Upper lobe of left lung (tissue), 6 donors: ENCODE data around the gene PBX4. TPM values are rescaled to one million over a fixed set of nuclear protein-coding genes. Genes with fewer than 3 reads are reported as not detected.
A peak's percentile ranks its signal among the peaks of the same experiment; 100 is the strongest.

Source experiments
- ATAC-seq, 2 donors: fragments of 200-7000 bp; cut with Tn5 transposase; one replicate each; pipeline ENCODE4 v1.9.1; 2022; ENCODE audit warnings: mild to moderate bottlenecking in 2 of 2, moderate library complexity in 2 of 2; ENCODE audit not compliant: low FRiP score in 2 of 2
- DNase-seq, 2 donors: peaks; one replicate each; pipeline ENCODE4 v3.0.0-alpha.2; 2019 to 2020
- H3K27ac ChIP-seq, 4 donors: fragments of 200-600 bp; sonication (generic); one replicate each; pipeline ENCODE4 v1.5.1; 2016 to 2019
- H3K27me3 ChIP-seq, 4 donors: fragments of 200-600 bp; sonication (generic); one replicate each; pipeline ENCODE4 v1.5.1; 2017 to 2019
- H3K36me3 ChIP-seq, 4 donors: fragments of 200-600 bp; sonication (generic); one replicate each; pipeline ENCODE4 v1.5.1; 2016 to 2019
- H3K4me1 ChIP-seq, 4 donors: fragments of 200-600 bp; sonication (generic); one replicate each; pipeline ENCODE4 v1.5.1; 2018 to 2019
- H3K4me3 ChIP-seq, 4 donors: fragments of 200-600 bp; sonication (generic); one replicate each; pipeline ENCODE4 v1.5.1; 2017 to 2019; ENCODE audit warnings: mild to moderate bottlenecking in 2 of 4, moderate library complexity in 1 of 4
- H3K9me3 ChIP-seq, 4 donors: fragments of 200-600 bp; sonication (generic); one replicate each; pipeline ENCODE4 v1.5.1; 2018 to 2019
- CTCF ChIP-seq, 6 experiments: fragments of 450-650 bp in 4 of 6; fragments of 200-600 bp in 2 of 6; sonication (generic) in 2 of 6; IDR thresholded peaks; one replicate each; pipeline ENCODE4 v1.5.1; 2016 to 2019; ENCODE audit warnings: antibody characterized with exemption in 6 of 6
- EP300 ChIP-seq, 4 donors: sonication (generic); formaldehyde crosslinking; IDR thresholded peaks; one replicate each; pipeline ENCODE4 v1.5.1; 2017; ENCODE audit warnings: antibody characterized with exemption in 4 of 4, control low read depth in 2 of 4
- POLR2A ChIP-seq, 4 donors: fragments of 450-650 bp; IDR thresholded peaks; one replicate each; pipeline ENCODE4 v1.5.1; 2016 to 2017; ENCODE audit warnings: antibody characterized with exemption in 4 of 4, mild to moderate bottlenecking in 2 of 4
- POLR2AphosphoS5 ChIP-seq, 2 donors: sonication (generic); formaldehyde crosslinking; IDR thresholded peaks; one replicate each; pipeline ENCODE4 v1.5.1; 2017; ENCODE audit warnings: antibody characterized with exemption in 2 of 2
- WGBS, 2 donors: methylation state at CpG; one replicate each; pipeline ENCODE4 v1.1.5; 2017 to 2018; 5-methylcytosine and 5-hydroxymethylcytosine counted together
- total RNA-seq, 6 donors: library from RNA; depleted of rRNA in 4 of 6; stranded (reverse); fragments of >200 nt in 4 of 6; gene quantifications; one replicate each; pipeline versions ENCODE4 v1.1.0 to v1.2.1, GENCODE V29; 2016 to 2021
- donor health status: DM: no; HTN: no; CAD: no; lungs with moderate emphysema.
- donor health status: DM: no; HTN: yes; CAD: no; lungs with severe emphysema.

Gene PBX4
- total RNA-seq, 6 donors from 2014 or later = 2.0 to 30.4 (median 5.8) TPM

- 86 to 95% methylated on average over 20 to 46 of the region's 53 CpGs for WGBS, 2 donors
- no peaks in the 10 kb centered on the region for H3K27me3 ChIP-seq
- H3K9me3 ChIP-seq = no peaks in the 10 kb centered on the region
- peak overlapping the region in 2 of 4 donors; percentile 17 to 29 for H3K4me3 ChIP-seq
- ATAC-seq (peak in 1 of 2 donors; percentile 13), DNase-seq (peak in 1 of 2 donors; percentile 80)
- peaks cover 5 to 79% (median 50%) of the 10 kb centered on the region in 4 donors for H3K36me3 ChIP-seq
- TF ChIP-seq CTCF (IDR thresholded peaks at IDR 0.05) (no peak), POLR2A (IDR thresholded peaks at IDR 0.05) (no peak), EP300 (IDR thresholded peaks at IDR 0.05) (no peak), POLR2AphosphoS5 (IDR thresholded peaks at IDR 0.05) (no peak)
- peaks cover under 1 to 11% (median 8%) of the 10 kb centered on the region in 4 donors for H3K4me1 ChIP-seq
- H3K27ac ChIP-seq = no peak overlapping the region
Measured at GRCh38 chr19:19637523-19638251, 19.2 kb upstream of the PBX4 start.

GRCh38 chr19:19637186-19637522 is 18.7 kb upstream of the PBX4 start:
- Histone ChIP-seq H3K27me3 (no peaks in the 10 kb centered on the region), H3K27ac (no peak overlapping the region), H3K9me3 (no peaks in the 10 kb centered on the region), H3K4me3 (peak overlapping the region in 2 of 4 donors; percentile 17 to 29), H3K4me1 (peaks cover 0 to 6% (median 3%) of the 10 kb centered on the region in 4 donors), H3K36me3 (peaks cover 5 to 84% (median 56%) of the 10 kb centered on the region in 4 donors)
- peak in 1 of 2 donors; percentile 85 for DNase-seq
- WGBS, 2 donors = 88 to 100% methylated on average over 4 to 27 of the region's 27 CpGs
- ATAC-seq = no peak
- TF ChIP-seq POLR2A (IDR thresholded peaks at IDR 0.05) (no peak), POLR2AphosphoS5 (IDR thresholded peaks at IDR 0.05) (no peak), EP300 (IDR thresholded peaks at IDR 0.05) (no peak)

- H3K4me3 ChIP-seq = no peak overlapping the region
- no peak for TF ChIP-seq POLR2A (IDR thresholded peaks at IDR 0.05)
- TF ChIP-seq EP300 (IDR thresholded peaks at IDR 0.05) = no peak
- TF ChIP-seq POLR2AphosphoS5 (IDR thresholded peaks at IDR 0.05) = no peak
- no peak for TF ChIP-seq CTCF (IDR thresholded peaks at IDR 0.05)
- H3K27me3 ChIP-seq = no peaks in the 10 kb centered on the region
- peaks cover 5 to 83% (median 59%) of the 10 kb centered on the region in 4 donors for H3K36me3 ChIP-seq
- H3K27ac ChIP-seq = no peak overlapping the region
- WGBS, 2 donors = 95 to 98% methylated on average over 6 to 9 of the region's 9 CpGs
- H3K9me3 ChIP-seq = no peaks in the 10 kb centered on the region
- peaks cover 0 to under 1% (median 0%) of the 10 kb centered on the region in 4 donors for H3K4me1 ChIP-seq
- DNase-seq (no peak), ATAC-seq (no peak)
Measured at GRCh38 chr19:19636573-19637185, 18.2 kb upstream of the PBX4 start.

- H3K36me3 ChIP-seq = peaks cover 5 to 79% (median 59%) of the 10 kb centered on the region in 4 donors
- 91% methylated on average over 12 of the region's 14 CpGs; no CpG with 5 or more reads in 1 of the 2 donors for WGBS, 2 donors
- peak in 1 of 2 donors; percentile 63 for DNase-seq
- H3K9me3 ChIP-seq = no peaks in the 10 kb centered on the region
- ATAC-seq = no peak
- H3K27me3 ChIP-seq = no peaks in the 10 kb centered on the region
- no peaks in the 10 kb centered on the region for H3K4me1 ChIP-seq
- no peak overlapping the region for H3K27ac ChIP-seq
- no peak overlapping the region for H3K4me3 ChIP-seq
- TF ChIP-seq POLR2A (IDR thresholded peaks at IDR 0.05) (no peak), POLR2AphosphoS5 (IDR thresholded peaks at IDR 0.05) (no peak), CTCF (IDR thresholded peaks at IDR 0.05) (no peak), EP300 (IDR thresholded peaks at IDR 0.05) (no peak)
Measured at GRCh38 chr19:19635313-19635702, 16.8 kb upstream of the PBX4 start.

GRCh38 chr19:19634516-19635312 is 16.2 kb upstream of the PBX4 start:
- Histone ChIP-seq H3K27ac (no peak overlapping the region), H3K27me3 (no peaks in the 10 kb centered on the region), H3K4me3 (no peak overlapping the region), H3K9me3 (no peaks in the 10 kb centered on the region), H3K36me3 (peaks cover 5 to 80% (median 57%) of the 10 kb centered on the region in 4 donors), H3K4me1 (no peaks in the 10 kb centered on the region)
- no peak for ATAC-seq
- DNase-seq = peak in 1 of 2 donors; percentile 73
- WGBS, 2 donors = 92 to 93% methylated on average over 35 to 36 of the region's 36 CpGs
- TF ChIP-seq POLR2AphosphoS5 (IDR thresholded peaks at IDR 0.05) (no peak), POLR2A (IDR thresholded peaks at IDR 0.05) (no peak), EP300 (IDR thresholded peaks at IDR 0.05) (no peak), CTCF (IDR thresholded peaks at IDR 0.05) (no peak)
